Neural crest cell (in vitro differentiated cells): ENCODE data around the gene DDA1. TPM values are rescaled to one million over a fixed set of nuclear protein-coding genes. Genes with fewer than 3 reads are reported as not detected.

ENCODE experiments used
- DNase-seq: peaks from one replicate; pipeline ENCODE4 v3.0.0; 2021; ENCODE audit warnings: low read depth, mixed read lengths, low spot score
- H3K27ac Mint-ChIP-seq: one replicate; pipeline ENCODE4 v1.8.0; 2021; ENCODE audit warnings: mild to moderate bottlenecking, mixed read lengths; ENCODE audit not compliant: unreplicated experiment
- H3K27me3 Mint-ChIP-seq: 2 replicates; pipeline ENCODE4 v1.8.0; 2021; ENCODE audit warnings: low read depth, mild to moderate bottlenecking, mixed read lengths
- H3K36me3 Mint-ChIP-seq: 2 replicates; pipeline ENCODE4 v1.8.0; 2021; ENCODE audit warnings: low read depth, mild to moderate bottlenecking, mixed read lengths
- H3K4me1 Mint-ChIP-seq: 2 replicates; pipeline ENCODE4 v1.8.0; 2021; ENCODE audit warnings: mixed read lengths
- H3K4me3 Mint-ChIP-seq: one replicate; pipeline ENCODE4 v1.8.0; 2021; ENCODE audit warnings: mild to moderate bottlenecking, mixed read lengths
- H3K9me3 Mint-ChIP-seq: 2 replicates; pipeline ENCODE4 v1.8.0; 2021; ENCODE audit warnings: mixed read lengths
- total RNA-seq: library from RNA; stranded (reverse); gene quantifications from 2 replicates; pipeline ENCODE4 v1.2.1, GENCODE V29; 2021
- TF ChIP-seq, protein P1 (sequence below): fragments of 200-600 bp; sonication (generic); conservative IDR thresholded peaks from 2 replicates; pipeline ENCODE4 v1.5.0; 2021; ENCODE audit warnings: antibody characterized with exemption, mild to moderate bottlenecking

The DDA1 gene
- total RNA-seq, 1 donor from 2014 or later = 44.9 TPM

DNA sequence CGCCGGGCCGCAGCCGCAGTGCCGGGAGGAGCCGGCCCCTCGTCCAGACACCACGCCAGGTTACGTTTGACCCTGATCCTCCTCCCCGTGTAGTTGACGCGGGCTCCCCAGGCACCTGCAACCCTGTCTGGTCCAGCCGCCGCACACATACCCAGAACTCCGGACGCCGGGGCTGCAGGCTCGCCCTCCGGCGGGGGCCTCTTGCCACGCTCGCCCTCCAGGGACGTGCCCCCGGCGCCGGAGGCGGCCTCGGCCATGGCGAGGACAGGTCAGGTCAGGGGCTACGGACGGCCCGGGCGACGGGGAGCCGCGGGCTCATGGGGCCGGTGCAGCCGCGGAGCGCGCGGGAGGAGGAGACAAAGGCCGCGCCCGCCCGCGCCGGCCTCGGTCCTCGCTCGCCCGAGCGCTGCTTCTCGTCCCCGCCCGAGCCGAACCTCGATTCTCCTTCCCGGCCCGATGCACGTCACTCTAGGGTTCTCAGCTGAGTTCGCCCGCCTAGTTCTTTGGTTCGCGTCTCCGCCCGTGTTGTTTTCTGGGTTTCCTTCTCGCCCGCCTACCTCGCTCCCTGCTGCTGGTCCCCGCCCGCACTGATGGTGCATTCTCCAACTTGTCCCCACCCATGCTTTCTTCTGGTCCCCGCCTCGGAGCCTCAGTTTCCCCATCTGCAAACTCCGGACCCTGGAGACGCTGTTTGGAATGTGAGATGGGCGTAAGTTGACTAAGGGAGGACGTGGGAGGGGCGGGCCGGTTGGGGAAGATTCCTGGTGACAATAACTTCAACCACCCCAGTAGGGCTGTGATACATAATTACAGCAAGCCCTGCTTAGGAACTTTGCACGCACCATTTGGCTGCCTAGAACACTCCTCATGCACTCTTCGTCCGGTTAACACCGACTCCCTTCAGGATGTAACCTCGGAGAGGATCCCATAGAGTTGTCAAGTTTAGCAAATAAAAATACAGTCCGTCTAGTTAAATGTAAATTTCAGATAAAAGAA lies 25.3 kb downstream of the DDA1 start, which contains the start of gene ANO8:
Gene ANO8 (minus strand): TSS at position 442 of the 996 bp plus-strand sequence. CDS start 185 bp downstream, at position 257.
- H3K27ac Mint-ChIP-seq = peak within 1 kb of the TSS; percentile 90
- DNase-seq = peak; percentile 95
- peak within 1 kb of the TSS; percentile 97 for H3K4me3 Mint-ChIP-seq
- H3K4me1 Mint-ChIP-seq = peaks cover 22% of the 10 kb centered on the region
- TF ChIP-seq, protein P1, sequence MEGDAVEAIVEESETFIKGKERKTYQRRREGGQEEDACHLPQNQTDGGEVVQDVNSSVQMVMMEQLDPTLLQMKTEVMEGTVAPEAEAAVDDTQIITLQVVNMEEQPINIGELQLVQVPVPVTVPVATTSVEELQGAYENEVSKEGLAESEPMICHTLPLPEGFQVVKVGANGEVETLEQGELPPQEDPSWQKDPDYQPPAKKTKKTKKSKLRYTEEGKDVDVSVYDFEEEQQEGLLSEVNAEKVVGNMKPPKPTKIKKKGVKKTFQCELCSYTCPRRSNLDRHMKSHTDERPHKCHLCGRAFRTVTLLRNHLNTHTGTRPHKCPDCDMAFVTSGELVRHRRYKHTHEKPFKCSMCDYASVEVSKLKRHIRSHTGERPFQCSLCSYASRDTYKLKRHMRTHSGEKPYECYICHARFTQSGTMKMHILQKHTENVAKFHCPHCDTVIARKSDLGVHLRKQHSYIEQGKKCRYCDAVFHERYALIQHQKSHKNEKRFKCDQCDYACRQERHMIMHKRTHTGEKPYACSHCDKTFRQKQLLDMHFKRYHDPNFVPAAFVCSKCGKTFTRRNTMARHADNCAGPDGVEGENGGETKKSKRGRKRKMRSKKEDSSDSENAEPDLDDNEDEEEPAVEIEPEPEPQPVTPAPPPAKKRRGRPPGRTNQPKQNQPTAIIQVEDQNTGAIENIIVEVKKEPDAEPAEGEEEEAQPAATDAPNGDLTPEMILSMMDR = no peak
- H3K36me3 Mint-ChIP-seq = peaks cover 8% of the 10 kb centered on the region
- peaks cover 17% of the 10 kb centered on the region for H3K27me3 Mint-ChIP-seq
- H3K9me3 Mint-ChIP-seq = no peaks in the 10 kb centered on the region

GRCh38 chr19:17335575-17335974 lies 26.2 kb downstream of the DDA1 start:
- Mint-ChIP-seq H3K4me1 (peaks cover 22% of the 10 kb centered on the region), H3K4me3 (peak overlapping the region; percentile 97), H3K27me3 (peaks cover 10% of the 10 kb centered on the region), H3K36me3 (peaks cover 8% of the 10 kb centered on the region), H3K27ac (no peak overlapping the region), H3K9me3 (no peaks in the 10 kb centered on the region)
- TF ChIP-seq, protein P1 = no peak
- no peak for DNase-seq

DNA sequence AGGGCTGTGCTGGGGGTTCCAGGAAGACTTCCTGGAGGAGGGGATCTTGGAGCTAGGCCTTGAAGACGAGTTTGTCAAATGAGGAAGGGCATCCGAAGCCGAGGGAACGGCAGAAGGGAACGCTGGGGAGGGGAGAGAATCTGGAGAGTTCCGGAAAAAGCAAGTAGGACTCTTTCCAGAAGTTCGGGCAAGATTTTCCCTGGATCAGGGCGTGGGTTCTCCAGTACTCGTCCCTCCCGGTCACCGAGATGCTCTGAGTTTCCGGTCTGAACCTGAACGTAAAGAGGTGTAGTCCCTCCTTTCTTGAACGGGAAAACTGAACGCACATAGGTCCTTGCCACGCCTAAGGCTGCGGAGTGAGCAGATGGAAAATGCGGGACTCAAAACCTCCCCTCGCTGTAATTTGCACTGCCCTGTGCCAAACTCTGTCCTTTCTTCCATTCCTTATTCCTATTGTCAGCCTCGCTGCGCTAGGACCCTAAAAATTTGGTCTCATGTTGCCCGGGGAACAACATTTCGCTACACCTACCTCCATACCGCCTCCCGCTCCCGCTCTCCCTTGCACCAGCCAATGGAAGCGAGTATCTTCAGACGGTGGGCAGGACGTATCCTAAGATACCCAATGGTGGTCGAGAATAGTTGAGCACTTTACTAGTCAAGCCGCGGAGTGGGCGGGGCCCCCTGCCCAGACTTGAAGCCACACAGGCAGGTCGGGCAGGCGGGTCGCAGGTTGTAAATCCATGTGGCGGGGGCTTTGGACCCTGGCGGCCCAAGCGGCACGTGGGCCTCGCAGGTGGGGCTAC lies 27.7 kb downstream of the DDA1 start, which contains the start of gene GTPBP3:
Gene GTPBP3 (plus strand): TSS at position 682 of the 803 bp plus-strand sequence. CDS start 59 bp downstream, at position 741.
- Mint-ChIP-seq H3K4me1 (peaks cover 22% of the 10 kb centered on the region), H3K27me3 (peaks cover 5% of the 10 kb centered on the region), H3K4me3 (peak within 1 kb of the TSS; percentile 93), H3K36me3 (peaks cover 5% of the 10 kb centered on the region), H3K9me3 (no peaks in the 10 kb centered on the region), H3K27ac (peak within 1 kb of the TSS; percentile 39)
- TF ChIP-seq, protein P1 = no peak
- peak; percentile 91 for DNase-seq

GRCh38 chr19:17337675-17338432 lies 28.5 kb downstream of the DDA1 start:
- TF ChIP-seq, protein P1 = no peak
- H3K27ac Mint-ChIP-seq = no peak overlapping the region
- DNase-seq = no peak
- H3K4me3 Mint-ChIP-seq = peak overlapping the region; percentile 93
- H3K9me3 Mint-ChIP-seq = no peaks in the 10 kb centered on the region
- H3K27me3 Mint-ChIP-seq = no peaks in the 10 kb centered on the region
- peaks cover 18% of the 10 kb centered on the region for H3K4me1 Mint-ChIP-seq
- H3K36me3 Mint-ChIP-seq = peaks cover under 1% of the 10 kb centered on the region
